GM23248 (cell line): ENCODE results near the gene CLCNKB.
"Not testable (repeated sequence)": the region's sequence is repeated elsewhere in the genome, so short reads cannot be mapped to it uniquely, and the experiment has no call there.

Source experiments
- EZH2 ChIP-seq: fragments of 200-600 bp; sonication (generic); IDR thresholded peaks from 2 replicates; pipeline ENCODE4 v1.6.1; 2018; ENCODE audit warnings: antibody characterized with exemption, mild to moderate bottlenecking; ENCODE audit not compliant: insufficient read depth, poor library complexity, severe bottlenecking
- EZH2phosphoT487 ChIP-seq: fragments of 200-600 bp; sonication (generic); IDR thresholded peaks from 2 replicates; pipeline ENCODE4 v1.6.1; 2018; ENCODE audit warnings: antibody characterized with exemption, moderate library complexity, mild to moderate bottlenecking, low read depth; ENCODE audit not compliant: insufficient read depth

- TF ChIP-seq EZH2phosphoT487, EZH2: not testable (repeated sequence)
Observed at GRCh38 chr1:16020878-16021277, 22.7 kb upstream of the CLCNKB start.
